HG03060 (cell line): ENCODE results near the gene PTF1A.

Source experiments
- ATAC-seq: cut with Tn5 transposase; IDR thresholded peaks from one replicate; pipeline ENCODE4 v1.9.1; 2021; ENCODE audit warnings: low read depth, moderate number of reproducible peaks; ENCODE audit not compliant: unreplicated experiment

Gene PTF1A, protein sequence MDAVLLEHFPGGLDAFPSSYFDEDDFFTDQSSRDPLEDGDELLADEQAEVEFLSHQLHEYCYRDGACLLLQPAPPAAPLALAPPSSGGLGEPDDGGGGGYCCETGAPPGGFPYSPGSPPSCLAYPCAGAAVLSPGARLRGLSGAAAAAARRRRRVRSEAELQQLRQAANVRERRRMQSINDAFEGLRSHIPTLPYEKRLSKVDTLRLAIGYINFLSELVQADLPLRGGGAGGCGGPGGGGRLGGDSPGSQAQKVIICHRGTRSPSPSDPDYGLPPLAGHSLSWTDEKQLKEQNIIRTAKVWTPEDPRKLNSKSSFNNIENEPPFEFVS

DNA sequence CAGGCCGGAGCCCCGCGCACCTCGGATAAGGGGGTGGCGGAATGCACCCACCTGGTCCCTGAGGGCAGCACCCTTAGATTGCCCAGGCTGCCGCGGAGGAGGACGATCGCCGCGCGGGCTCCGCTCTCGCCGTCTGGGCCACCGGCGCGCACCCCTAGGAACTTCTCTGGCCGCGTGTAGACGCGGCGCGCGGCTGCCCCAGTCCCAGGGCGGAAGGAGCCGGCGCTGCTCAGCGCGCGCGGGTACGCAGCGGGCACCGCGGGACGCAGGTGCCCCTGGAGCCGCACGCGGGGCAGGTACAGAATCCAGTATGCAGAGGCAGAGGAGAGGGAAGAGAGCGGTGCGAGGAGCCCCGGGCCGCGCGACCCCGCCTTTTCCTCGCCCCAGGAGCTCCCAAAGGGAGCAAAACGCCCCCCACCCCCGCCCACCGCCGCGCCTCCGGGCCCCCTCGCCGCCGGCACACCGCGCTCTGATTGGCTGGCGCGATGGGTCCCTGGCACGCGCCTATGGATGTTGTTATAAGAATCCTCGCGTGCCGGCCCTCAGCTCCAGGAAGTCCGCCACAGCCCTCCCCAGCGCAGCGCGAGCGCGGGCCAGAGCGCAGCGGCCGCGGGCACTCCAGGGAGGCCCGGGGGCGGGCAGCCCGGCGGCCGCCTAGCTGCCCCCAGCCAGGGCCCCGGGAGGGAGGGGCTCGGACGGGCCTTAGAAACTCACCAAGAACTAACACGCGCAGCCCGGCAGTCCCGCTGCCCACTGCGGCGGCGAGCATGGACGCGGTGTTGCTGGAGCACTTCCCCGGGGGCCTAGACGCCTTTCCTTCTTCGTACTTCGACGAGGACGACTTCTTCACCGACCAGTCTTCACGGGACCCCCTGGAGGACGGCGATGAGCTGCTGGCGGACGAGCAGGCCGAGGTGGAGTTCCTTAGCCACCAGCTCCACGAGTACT, at the start of gene PTF1A:
PTF1A (plus strand) TSS at position 549 of the 948 bp plus-strand sequence; CDS start at position 768, 219 bp downstream.
- ATAC-seq, result no peak

DNA sequence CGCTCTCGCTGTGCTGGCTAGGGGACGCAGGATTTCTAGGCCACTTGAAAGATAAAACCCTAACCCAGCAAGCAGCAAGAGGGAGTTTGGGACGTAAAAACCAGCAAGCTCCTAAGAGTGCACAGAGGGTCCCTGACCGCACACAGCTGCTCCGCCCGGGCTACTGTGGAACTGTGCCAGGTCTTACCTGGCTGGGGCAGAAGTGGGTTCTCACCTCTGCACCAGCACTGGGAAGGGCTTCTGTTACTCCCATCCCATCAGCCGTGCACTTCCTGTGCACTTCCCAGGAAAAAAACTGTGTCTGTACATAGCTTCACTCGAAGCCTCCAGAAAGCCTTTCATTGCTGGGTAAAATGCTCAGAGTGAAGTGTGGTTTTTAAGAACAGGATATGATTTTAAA, 45.9 kb upstream of the PTF1A start:
- no peak for ATAC-seq

DNA sequence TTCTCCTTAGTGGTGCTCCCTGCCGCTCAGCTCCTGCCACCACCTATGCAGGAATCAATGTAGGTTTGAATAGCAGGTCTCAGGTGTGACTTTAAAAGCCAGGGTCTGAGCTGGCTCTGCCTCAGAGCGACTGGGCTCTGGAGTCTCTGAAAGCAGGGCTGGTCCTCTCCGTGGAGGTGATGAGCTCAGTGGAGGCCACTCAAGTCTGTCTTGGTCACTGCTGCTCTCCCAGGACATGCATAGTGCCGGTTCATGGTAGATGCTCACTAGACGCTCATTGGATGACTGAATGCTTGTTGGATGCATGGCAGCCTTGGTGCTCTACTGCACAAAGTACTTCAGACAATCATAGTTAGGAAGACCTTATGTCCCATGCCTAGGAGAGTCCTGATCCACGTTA, 45.1 kb upstream of the PTF1A start:
- ATAC-seq, result no peak

DNA sequence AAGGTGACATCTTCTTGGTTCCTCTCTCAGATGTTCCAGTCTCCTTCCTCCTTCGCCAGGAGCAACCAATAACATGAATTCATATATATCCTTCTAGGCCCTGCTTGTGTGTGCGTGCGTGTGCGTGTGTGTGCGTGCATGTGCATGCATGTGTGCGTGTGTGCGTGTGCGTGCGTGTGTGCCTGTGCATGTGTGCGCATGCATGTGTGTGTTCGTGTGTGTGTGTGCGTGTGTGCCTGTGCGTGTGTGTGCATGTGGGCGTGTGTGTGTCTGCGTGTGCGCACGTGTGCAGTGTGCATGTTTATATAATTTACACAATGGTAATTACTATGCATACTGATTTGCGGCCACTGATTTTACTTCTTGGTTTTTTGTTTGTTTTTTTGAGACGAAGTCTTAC, 43.9 kb upstream of the PTF1A start:
- ATAC-seq, result no peak

DNA sequence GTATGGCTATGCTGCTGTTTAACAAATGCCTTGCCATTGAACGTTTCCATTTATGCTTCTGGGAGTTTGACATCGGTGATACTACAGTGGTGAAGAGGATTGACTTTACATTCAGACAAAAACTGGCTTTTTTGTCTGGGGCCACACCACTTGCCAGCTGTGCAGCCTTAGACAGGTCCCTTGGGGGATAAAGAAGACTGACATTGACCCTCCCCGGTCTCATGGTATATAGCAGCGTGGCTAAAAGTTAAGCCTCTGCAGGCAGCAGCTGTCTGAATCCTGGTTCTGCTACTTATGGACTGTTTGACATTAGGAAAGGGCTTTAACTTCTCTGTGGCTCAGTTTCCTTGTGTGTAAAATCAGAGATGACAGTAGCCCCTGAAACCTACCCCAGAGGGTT, 42.0 kb upstream of the PTF1A start:
- ATAC-seq, result no peak

DNA sequence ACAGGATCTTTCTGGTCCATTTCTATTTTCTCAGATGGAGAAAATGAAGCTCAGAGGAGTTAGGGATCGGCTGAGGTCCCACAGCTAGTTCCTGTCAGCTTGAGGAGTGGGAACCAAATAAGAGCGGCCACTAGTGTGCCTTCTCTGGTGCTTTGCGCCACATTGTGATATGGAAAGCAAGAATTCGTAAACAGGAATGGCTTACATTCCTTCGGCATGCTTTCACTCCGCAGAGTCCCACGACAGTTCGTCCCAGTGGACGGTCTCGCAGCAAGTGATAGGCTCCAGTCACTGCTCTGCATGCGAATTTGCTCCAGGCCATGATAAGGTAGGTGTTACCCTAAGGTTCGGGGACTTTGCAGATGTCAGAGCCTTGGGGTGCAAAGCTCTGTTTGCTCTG, 41.5 kb upstream of the PTF1A start:
- ATAC-seq, result no peak

DNA sequence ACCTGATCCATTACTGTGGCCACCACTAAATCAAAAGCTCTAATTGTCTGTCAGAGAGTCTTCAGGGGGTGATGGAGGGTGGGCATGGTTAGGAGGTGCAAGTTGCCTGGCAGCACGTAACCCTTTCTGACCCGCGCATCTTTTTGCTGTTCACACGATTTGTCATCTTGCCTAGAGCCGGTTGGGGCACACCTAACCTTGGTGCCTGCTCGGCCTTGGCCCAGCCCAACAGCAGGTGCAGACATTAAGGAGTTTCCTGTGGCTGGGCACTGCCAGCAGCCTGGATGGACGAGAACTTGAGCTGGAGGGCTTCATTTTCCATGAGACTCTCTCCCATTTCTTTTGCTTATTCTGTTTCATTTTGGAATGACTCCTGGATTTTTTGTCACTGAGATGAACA, 41.0 kb upstream of the PTF1A start:
- no peak for ATAC-seq

DNA sequence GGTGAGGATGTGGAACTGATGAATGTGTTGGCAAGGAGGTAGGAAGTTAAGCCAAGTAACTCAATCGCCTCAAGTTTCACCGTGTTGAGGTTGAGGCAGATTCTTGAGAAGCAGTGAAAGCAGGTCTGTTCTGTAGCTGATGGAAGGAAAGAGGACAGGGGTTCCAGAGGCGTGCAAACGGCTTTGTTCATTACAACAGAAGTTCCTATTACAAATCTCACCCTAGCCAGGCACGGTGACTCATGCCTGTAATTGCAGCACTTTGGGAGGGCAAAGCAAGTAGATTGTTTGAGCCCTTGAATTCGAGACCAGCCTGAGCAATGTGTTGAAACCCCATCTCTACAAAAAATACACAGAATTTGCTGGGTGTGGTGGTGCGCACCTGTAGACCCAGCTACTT, 36.9 kb upstream of the PTF1A start:
- ATAC-seq, result no peak

DNA sequence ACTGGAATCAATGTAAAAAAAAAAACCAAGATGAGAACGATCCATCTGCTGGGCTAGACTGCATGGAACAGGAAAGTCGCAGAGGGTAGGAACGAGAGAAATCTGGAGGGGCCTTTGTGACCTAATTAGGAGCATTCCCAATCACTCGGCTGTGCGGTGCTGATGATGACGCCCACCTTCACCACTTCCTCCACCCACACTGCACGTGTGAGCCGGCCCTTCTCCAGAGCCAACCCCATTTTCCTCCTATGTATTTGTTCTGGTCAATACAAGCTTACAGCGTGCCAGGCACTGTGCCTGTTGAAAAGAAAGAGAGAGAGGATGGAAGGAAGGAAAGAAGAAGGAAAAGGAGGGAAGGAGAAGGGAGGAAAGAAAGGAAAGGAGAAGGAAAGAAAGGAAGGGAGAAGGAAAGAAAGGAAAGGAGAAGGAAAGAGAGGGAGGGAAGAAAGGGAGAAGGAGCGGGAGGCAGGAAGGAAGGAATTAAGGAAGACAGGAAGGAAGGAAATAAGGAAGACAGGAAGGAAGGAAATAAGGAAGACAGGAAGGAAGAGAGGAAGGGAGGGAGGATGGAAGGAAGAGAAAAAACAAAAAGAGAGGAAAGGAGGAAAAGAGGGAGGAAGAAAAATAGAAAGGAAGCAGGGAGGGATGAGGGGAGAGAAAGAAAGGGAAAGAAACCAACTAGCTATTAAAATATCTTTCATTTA, 35.5 kb upstream of the PTF1A start:
- ATAC-seq, result no peak

DNA sequence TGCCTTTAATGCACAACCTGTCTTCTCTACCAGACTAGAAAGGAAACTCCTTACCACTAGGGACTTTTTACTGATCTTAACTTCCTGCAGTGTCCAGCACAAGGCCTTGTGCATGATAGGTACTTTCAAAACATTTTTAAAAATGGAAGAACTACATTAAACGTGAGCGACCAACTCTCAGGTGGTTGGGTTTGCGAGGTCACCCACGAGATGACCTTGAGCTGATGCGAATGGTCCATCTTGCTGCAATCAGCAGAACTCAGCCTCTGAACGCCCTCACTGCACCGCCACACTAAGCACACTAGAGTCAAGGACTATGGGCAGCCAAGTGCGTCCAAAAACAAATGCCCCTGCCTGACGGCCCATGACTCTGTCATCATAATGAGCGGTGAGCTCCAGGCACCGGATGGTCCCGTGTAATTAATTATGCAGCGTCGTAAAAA, 34.9 kb upstream of the PTF1A start:
- no peak for ATAC-seq

DNA sequence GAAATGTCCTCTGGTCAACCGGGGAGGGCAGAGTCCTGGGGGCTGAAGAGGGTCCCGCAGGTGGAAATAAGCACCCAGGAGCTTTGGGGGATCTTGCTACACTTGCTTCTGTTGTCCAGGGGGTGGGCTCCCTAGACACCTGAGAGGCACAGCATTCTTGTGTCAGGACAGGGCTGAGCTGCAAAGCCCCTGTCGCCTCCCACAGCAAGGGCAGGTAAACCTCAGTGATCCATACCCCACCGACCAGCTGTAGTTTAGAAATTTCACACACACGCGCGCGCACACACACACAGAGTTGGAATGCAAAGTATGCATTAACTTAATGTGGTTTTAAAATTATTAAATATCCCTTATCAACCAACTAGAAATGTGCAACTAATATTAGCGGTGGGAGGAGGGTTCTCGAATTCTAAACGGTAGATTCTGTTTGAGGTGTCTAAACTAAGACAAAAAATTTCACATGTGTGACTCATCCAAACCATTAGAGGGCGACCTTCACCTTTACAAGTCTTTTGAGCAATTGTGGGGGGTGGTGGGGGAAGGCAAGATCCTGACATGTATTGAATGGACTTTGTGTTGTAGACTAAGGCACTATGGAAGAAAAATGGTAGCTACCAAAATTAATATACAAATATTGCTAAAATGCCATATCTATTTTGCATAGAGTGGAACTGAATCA, 34.3 kb upstream of the PTF1A start:
- ATAC-seq, result no peak

DNA sequence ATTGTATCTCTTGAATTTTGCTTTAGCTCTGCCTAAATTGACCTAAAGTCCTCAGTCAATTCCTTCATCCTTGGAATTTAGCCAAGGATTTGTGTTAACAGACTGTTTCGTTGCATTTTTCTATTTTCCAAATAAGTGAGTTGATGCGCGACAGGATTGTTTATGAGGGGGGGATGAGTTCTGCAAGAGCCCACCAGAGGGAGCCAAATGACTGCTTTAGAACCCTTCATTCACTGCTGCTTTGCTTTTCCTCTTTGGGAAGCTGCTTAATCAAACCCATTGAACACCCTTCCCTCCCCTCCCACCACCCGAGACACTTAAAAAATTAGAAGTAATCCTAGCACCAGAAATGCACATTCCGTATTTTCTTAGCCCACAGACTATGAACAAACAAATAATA, 33.7 kb upstream of the PTF1A start:
- ATAC-seq, result no peak

DNA sequence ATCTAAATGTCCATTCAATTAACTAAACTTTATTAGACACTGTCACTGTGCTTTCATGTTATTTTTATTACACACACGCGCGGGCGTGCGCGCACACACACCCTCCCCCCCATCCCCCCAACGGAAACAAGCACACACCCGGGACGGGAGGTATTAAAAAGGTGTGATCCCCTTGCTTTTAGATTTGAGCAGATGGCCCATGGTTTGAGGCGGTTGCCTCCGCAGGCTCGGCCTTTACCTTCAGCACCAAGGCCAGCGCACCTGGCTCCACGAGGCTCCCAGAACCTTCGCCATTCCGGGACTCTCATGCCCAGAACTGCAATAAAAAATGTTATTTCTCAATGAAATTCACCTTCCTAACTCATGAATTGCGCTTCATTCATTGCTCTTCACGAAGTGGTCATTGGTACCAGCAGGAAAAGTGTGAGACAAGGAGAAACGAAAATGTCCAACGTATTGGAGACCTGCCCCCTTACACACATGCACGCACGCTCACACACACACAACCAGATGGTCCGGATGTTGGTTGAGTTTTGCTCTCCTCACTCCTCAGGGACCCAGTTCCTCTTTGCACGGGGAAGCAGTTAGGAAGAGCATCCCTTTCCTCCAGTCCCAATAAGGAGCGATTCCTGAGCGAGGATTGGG, 20.8 kb upstream of the PTF1A start:
- no peak for ATAC-seq

DNA sequence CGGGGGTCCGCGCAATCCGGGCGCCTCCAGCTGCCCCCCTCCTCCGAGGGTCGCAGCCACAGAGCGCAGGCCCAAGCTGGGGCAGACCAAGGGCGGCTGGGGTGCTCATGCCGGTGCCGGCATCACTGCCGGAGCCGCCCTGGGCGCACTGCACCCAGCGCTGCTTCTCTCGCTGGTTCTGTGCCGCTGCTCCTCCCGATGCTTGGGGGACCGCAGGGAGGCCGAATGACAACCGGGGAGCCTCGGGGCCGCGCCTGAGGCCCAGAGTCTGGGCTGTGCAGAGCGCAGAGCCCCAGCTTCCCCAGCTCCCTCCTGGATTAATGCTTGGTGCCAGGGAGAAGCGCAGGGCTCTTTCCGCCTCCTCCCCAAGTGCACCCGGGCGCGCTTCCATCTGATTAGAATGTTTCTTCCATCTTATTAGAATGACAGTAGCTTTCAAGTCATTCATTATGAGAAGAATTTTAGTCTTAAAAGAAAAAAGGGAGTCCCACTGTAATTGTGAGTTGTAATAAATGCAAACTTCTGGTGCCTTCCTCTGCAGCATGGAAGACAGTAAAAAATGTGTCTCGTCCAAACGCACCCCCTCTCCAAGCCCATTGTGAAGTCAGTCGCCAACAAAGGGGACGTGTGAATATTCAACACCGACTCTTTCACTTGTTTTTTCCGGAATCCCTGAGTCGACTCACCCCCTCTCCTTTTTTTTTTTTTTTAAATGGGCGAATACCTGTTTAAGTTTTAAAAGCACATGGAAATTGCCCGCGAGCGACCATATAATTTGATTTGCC, 19.5 kb upstream of the PTF1A start:
- no peak for ATAC-seq

DNA sequence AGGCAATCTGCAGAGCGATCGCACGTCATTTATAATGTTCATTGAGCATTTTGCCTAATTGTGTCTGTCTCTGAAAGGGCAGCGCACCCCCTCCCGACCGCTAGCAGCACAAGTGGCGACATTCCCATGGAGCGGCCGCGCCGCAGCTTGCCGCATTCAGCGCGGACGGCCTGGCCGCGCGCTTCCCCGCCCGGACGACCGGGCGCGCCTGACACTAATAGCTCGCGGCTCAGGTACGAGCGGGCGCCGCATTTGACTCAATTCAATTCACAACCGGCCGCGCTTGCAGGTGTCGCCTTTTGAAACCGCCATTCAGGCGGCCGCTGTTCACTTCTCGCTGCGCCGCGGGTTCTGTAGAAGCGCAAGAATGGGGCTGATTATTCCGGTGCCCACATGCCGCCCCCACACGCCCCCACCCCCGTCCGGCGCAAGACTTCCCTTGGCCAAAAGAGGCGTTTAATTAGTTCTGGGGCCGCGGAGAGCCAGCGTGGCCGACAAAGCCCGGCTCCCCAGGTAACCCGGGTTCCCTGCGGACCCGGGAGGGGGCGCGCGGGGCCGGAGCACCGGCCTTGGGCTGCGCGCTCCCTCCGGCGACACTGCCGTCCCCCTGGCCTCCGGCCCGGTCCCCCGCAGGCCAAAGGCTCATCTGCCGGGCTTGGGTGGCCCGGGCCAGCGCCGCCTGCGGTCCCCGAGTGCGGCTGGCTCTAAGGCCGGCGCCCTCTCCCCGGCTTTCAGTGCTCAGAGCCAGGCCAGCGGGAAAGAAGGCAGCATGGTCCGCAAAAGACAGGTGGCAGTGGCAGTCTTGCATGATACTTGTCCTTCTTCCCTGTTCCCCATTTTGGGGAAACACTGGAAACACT, 18.7 kb upstream of the PTF1A start:
- no peak for ATAC-seq

DNA sequence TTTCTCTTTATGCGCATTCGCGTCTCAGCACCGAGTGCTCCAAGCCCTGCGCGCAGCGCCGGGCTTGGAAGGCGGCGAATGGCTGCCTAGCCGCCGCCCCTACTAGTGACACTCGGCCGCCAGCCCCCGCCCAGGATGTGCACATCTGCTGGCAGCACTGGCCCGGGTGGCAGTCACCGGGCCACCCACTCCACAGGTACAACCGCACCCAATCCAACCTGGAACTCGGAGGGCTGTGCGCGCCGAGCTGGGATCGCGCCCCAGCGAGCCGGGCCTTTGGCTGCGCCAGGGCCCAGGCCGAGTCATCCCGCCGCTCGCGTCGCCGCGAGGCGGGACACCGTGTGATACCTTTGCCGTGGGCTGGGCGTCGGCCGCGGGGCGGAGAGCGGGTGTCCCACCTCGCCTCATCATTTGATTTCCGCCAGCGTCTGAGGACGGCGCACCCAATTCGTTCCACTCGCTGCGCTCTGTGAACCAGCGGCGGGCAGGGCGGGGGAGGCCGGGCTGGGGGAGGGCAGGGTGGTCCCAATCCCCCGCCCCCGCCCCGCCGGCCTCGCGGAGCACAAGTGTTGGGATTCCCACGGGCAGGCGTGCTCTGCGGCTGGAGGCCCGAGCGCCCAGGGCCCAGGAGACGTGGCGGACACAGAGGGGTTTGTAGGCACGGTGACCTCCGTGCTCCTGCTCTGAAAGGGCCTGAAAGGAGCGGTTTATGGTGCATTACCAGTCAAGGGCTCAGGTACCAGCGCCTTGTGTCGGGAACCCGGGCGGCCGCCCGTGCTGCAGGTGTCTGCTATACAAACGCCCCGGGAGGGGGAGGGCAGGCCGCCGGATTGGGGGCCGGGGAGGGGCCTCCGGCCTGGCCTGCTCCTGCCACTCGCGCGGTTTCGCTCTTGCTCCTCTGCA, 17.8 kb upstream of the PTF1A start:
- ATAC-seq, result no peak

DNA sequence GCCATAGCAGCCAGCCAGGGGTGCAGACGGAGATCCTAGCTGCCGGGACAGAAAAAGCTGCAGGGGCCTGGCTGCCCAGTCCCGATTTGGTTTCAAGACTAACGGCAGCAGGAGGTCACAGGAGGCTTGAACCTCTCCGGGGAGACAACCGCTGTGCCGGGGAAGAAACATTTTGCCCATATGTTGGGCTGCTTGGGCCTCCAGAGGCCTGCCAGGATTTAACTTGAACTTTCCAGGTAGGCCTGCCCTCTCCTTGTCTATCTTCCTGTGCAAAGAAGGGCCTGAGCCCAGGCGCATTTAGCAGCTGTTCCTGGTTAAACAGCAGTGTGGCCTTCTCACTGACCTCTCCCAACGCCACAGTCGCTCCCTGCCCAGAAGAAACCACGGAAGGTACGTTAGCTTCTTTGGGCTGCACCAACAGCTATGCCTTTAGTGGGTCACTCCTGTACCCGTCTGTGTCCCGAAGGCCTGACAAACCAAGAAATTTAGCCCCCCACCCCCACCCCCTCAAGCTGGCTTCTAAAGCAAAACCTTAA, 17.1 kb upstream of the PTF1A start:
- ATAC-seq, result no peak
